ENCODE measurements around the gene TECTB. TPM values are rescaled to one million over a fixed set of nuclear protein-coding genes. Genes with fewer than 3 reads are reported as not detected.

The TECTB gene
- total RNA-seq, 1 donor from 2014 or later = not detected

DNA sequence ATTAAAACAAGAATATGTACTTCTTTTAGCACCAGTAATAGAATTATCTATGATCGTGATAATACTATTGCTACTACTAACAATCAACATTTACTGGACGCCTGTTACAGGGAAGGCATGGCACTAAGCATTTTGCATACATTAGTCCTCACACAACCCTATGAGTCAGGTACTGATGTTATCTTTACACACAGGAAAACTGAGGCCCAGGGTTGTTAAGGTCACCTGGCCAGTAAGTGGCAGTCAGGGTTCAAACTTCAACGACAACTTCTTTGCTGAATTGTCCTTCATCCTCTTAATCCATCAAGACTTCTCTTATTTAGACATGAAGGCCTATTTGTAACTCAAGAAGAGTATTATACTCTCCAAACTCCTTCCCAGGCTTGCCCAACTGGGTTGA, 48.8 kb downstream of the TECTB start:
- Mint-ChIP-seq H3K27ac (no peak overlapping the region), H3K4me1 (no peaks in the 10 kb centered on the region), H3K27me3 (peaks cover 16% of the 10 kb centered on the region), H3K9me3 (no peaks in the 10 kb centered on the region), H3K36me3 (ENCODE audit: low read depth) (no peaks in the 10 kb centered on the region), H3K4me3 (no peak overlapping the region)
- intact Hi-C loops (cut with micrococcal nuclease) = no loop called here
- DNase-seq = no peak
- ATAC-seq (ENCODE audit: low read depth) = no peak
- ChIA-PET POLR2A (no interaction called here), CTCF (no interaction called here)
- TF ChIP-seq, protein P1, sequence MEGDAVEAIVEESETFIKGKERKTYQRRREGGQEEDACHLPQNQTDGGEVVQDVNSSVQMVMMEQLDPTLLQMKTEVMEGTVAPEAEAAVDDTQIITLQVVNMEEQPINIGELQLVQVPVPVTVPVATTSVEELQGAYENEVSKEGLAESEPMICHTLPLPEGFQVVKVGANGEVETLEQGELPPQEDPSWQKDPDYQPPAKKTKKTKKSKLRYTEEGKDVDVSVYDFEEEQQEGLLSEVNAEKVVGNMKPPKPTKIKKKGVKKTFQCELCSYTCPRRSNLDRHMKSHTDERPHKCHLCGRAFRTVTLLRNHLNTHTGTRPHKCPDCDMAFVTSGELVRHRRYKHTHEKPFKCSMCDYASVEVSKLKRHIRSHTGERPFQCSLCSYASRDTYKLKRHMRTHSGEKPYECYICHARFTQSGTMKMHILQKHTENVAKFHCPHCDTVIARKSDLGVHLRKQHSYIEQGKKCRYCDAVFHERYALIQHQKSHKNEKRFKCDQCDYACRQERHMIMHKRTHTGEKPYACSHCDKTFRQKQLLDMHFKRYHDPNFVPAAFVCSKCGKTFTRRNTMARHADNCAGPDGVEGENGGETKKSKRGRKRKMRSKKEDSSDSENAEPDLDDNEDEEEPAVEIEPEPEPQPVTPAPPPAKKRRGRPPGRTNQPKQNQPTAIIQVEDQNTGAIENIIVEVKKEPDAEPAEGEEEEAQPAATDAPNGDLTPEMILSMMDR (IDR thresholded peaks at IDR 0.05) = no peak

DNA sequence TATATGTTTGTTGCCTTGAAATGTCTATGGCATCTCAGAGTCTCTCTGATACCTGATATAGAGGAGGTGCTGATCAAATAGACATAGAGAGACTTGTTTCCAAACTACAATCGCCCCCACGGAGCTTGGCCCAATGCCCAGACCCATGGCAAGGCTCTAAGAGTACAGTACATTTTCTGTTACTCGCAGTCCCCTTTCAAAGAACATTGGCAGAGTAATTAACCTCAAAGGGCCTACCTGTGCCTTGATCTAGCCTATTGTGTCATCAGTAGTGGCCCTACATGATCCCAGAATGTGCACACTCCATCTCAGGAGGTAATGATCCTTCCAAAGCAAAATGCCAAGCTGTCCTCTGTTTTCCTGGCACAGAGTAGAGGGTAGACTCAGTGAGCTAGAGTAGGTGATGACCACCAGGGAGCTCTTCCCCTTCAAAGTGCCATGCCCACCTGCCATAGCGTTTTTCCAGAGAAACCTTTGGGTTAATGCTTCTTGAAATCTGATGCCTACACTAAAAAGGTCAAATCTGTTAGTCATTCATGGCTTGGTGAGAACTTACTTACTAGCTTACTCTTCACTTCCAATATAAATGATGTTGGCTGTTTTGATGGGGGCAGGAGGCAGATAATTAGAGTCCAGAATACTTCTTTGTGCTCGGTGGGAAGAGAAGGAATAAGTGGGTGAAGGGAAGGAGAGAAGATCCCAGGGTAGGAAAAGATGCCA, 49.5 kb downstream of the TECTB start:
- H3K36me3 Mint-ChIP-seq (ENCODE audit: low read depth) = no peaks in the 10 kb centered on the region
- DNase-seq (no peak), ATAC-seq (ENCODE audit: low read depth) (no peak)
- intact Hi-C loops (cut with micrococcal nuclease) = no loop called here
- H3K4me1 Mint-ChIP-seq = no peaks in the 10 kb centered on the region
- CTCF ChIA-PET = no interaction called here
- H3K27me3 Mint-ChIP-seq = peaks cover 14% of the 10 kb centered on the region
- POLR2A ChIA-PET = no interaction called here
- H3K4me3 Mint-ChIP-seq = no peak overlapping the region
- no peaks in the 10 kb centered on the region for H3K9me3 Mint-ChIP-seq
- TF ChIP-seq, protein P1 (IDR thresholded peaks at IDR 0.05) = no peak
- no peak overlapping the region for H3K27ac Mint-ChIP-seq

DNA sequence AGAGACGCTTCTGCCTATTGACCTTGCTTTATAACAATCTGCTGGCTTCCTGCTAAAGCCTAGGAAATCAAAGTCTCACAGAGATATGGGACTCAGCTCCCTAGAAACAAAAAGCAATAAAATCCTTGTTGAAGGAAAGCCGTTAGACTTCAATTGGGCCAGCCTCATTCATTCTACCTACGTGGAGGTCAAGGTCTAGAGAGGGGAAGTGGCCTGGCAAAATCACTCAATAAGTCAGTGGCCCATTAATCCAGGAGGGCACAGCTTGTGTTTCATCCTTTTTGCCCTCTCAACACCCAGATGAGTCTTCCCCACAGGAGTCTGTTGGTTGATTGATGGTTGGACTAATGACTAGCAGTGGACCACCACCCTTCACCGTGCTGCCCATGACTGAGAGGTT, 50.3 kb downstream of the TECTB start:
- Mint-ChIP-seq H3K36me3 (ENCODE audit: low read depth) (no peaks in the 10 kb centered on the region), H3K9me3 (no peaks in the 10 kb centered on the region), H3K4me3 (no peak overlapping the region), H3K27ac (no peak overlapping the region), H3K27me3 (peaks cover 13% of the 10 kb centered on the region), H3K4me1 (no peaks in the 10 kb centered on the region)
- intact Hi-C loops (cut with micrococcal nuclease) = no loop called here
- POLR2A ChIA-PET = no interaction called here
- ATAC-seq (ENCODE audit: low read depth) (no peak), DNase-seq (no peak)
- CTCF ChIA-PET = no interaction called here
- TF ChIP-seq, protein P1 (IDR thresholded peaks at IDR 0.05) = no peak

DNA sequence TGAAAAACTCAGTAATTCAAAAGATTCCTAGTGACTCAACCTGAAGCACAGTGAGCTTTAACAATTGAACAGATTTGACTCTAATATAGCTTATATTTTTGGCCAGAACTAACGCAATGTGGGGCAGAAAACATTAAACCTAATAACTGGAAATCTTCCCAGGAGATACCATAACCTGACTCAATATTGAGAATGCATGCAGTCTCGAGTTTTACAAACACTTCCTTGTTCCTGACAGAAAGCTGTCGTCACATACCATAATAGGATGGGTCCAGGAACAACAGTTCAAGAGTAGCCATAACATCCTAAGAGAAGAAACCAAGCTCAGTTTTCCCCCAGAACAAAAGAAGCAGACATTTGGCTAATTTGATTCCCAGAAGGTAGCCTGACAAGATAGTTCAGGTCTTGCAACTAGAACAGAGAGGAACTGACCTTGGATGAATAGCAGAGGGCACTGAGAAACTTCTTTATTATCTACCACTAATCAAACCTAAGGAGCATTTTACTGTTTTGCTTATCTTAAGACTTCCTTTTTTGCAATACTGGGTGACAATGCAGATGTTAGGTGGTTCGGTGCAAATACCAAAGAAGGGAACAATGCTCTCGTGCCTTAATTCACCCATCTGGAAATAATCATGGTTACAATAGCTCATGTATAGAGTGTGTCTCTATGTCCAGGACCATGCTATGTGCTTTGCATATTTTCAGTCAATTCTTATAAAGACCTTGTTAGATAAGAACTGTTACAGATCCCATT, 52.1 kb downstream of the TECTB start:
- no peaks in the 10 kb centered on the region for H3K36me3 Mint-ChIP-seq (ENCODE audit: low read depth)
- ChIA-PET CTCF (no interaction called here), POLR2A (no interaction called here)
- ATAC-seq (ENCODE audit: low read depth) (no peak), DNase-seq (no peak)
- no peak overlapping the region for H3K4me3 Mint-ChIP-seq
- intact Hi-C loops (cut with micrococcal nuclease) = no loop called here
- TF ChIP-seq, protein P1 (IDR thresholded peaks at IDR 0.05) = no peak
- no peaks in the 10 kb centered on the region for H3K4me1 Mint-ChIP-seq
- H3K9me3 Mint-ChIP-seq = no peaks in the 10 kb centered on the region
- H3K27ac Mint-ChIP-seq = no peak overlapping the region
- peaks cover 8% of the 10 kb centered on the region for H3K27me3 Mint-ChIP-seq

DNA sequence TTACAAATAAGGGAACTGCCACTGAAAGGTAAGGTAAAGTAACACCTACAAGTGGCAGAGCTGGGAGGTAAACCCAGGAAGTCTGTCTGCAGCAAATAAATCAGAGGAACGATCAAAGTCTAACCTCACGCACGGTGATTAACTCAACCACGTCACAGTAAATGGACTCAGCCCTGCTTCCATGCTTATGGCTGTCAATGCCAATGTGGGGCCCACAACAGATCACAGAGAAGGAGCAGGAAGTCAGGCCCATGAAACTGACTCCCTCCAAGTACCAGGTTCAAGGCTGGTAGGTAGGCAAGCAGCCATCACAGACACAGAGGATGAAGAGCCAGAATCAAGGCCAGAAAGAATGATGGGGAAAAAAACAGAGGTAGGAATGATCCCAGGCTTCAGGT, 52.7 kb downstream of the TECTB start:
- Mint-ChIP-seq H3K9me3 (no peaks in the 10 kb centered on the region), H3K4me3 (no peak overlapping the region), H3K27me3 (peaks cover 6% of the 10 kb centered on the region), H3K4me1 (no peaks in the 10 kb centered on the region), H3K36me3 (ENCODE audit: low read depth) (no peaks in the 10 kb centered on the region), H3K27ac (no peak overlapping the region)
- ATAC-seq (ENCODE audit: low read depth) (no peak), DNase-seq (no peak)
- ChIA-PET POLR2A (no interaction called here), CTCF (no interaction called here)
- TF ChIP-seq, protein P1 (IDR thresholded peaks at IDR 0.05) = no peak
- intact Hi-C loops (cut with micrococcal nuclease) = no loop called here

All from activated B cell treated with CpG ODN at 0.5 μM for 24 hours (primary cell).